ENCODE measurements around the gene CUX1. TPM values are rescaled to one million over a fixed set of nuclear protein-coding genes. Genes with fewer than 3 reads are reported as not detected.
"Not testable (repeated sequence)": the region's sequence is repeated elsewhere in the genome, so short reads cannot be mapped to it uniquely, and the experiment has no call there.

CUX1 gene
- total RNA-seq, 4 donors from 2014 or later, result 56.9 to 124 (median 93.2) TPM

GRCh38 chr7:101882005-101882421, 64.6 kb downstream of the CUX1 start:
- no peak for TF ChIP-seq POLR2A (IDR thresholded peaks at IDR 0.05)
- Histone ChIP-seq H3K27ac (peak overlapping the region; percentile 87 to 90 (median 88)), H3K27me3 (no peaks in the 10 kb centered on the region)

GRCh38 chr7:101882595-101883564, 65.5 kb downstream of the CUX1 start:
- H3K27me3 ChIP-seq, result no peaks in the 10 kb centered on the region
- peaks cover 53 to 82% (median 62%) of the 10 kb centered on the region in 4 donors for H3K4me1 ChIP-seq
- TF ChIP-seq POLR2AphosphoS5 (IDR thresholded peaks at IDR 0.05), result peak; percentile 65 to 78 (median 74)
- TF ChIP-seq POLR2A (IDR thresholded peaks at IDR 0.05), result no peak
- TF ChIP-seq EP300 (IDR thresholded peaks at IDR 0.05; ENCODE audit: low read depth), result peak; percentile 8
- TF ChIP-seq CTCF (IDR thresholded peaks at IDR 0.05), result no peak
- intact Hi-C loops (cut with DNase I; ENCODE audit: low total_unique reads) (loop anchor here (10.0 kb wide), 1 partner anchor 68 kb away; the partner anchor contains the start of gene CUX1), in situ Hi-C loops (cut with MboI; ENCODE audit: low pct_ligation_motif_present in 1 of 4, low pct_unique_long_range_greater_than_20kb in 1 of 4, low sequenced_read_pairs in 3 of 4) (no loop called here)
- 34 to 58% methylated on average over 9 to 18 of the region's 18 CpGs for WGBS, 2 donors (ENCODE audit: low coverage in 1 of 2)
- no peaks in the 10 kb centered on the region for H3K9me3 ChIP-seq
- DNase-seq, result peak; percentile 85
- H3K36me3 ChIP-seq, result no peaks in the 10 kb centered on the region
- no peak overlapping the region for H3K4me3 ChIP-seq
- H3K27ac ChIP-seq, result peak overlapping the region; percentile 87 to 90 (median 88)

More at GRCh38 chr7:101882005-101882421, 64.6 kb downstream of the CUX1 start:
- WGBS, 2 donors (ENCODE audit: low coverage in 1 of 2), result 88 to 100% methylated on average over 1 to 7 of the region's 7 CpGs
- intact Hi-C loops (cut with DNase I; ENCODE audit: low total_unique reads), result loop anchor here (10.0 kb wide), 1 partner anchor 67 kb away; the partner anchor contains the start of gene CUX1
- H3K4me1 ChIP-seq, result peaks cover 54 to 91% (median 68%) of the 10 kb centered on the region in 4 donors
- no peaks in the 10 kb centered on the region for H3K36me3 ChIP-seq
- no peak for DNase-seq
- H3K9me3 ChIP-seq, result no peaks in the 10 kb centered on the region
- no peak overlapping the region for H3K4me3 ChIP-seq
- in situ Hi-C loops (cut with MboI; ENCODE audit: low pct_ligation_motif_present in 1 of 4, low pct_unique_long_range_greater_than_20kb in 1 of 4, low sequenced_read_pairs in 3 of 4), result no loop called here

DNA sequence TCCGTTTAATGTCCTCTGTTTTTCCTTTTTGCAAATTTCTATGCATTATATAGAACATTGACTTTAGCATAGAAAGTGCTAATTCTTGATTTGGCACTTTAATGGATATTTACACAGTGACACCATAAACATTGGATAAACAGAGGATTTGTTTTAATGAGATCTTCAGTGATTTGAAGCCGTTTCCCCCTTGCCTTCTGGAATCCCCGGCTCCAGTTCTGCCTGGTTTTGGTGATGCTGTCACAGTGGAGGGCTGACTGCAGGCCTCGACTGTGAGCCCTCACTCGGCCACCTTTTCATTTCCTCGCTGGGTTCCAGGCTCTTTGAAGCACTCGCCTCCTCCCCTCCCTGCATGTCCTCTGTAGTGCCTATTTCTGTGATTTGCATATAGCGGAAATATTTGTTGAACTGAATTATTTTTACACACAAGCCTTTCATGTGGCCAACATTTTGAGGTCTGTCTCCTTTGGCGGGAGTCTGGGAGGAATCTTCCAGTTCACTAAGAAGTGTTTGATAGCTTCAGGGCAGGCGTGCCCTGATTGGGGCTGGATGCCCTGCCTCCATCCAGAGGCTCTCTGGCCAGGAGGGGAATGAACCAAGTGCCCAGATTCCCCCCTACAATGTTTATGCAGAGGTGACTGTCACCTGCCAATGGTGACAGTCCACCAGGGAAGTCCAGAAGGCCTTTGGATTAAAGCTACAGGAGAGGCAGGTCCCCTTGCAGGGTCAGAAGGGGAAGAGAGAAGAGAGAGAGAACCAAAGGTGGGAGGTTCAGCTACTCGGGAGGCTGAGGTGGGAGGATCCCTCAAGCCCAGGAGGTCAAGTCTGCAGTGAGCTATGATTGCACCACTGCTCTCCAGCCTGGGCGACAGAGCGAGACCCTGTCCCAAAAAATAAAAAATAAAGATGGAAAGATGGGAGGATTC, 67.5 kb downstream of the CUX1 start:
- TF ChIP-seq CTCF (IDR thresholded peaks at IDR 0.05), result no peak
- TF ChIP-seq POLR2AphosphoS5 (IDR thresholded peaks at IDR 0.05), result no peak
- TF ChIP-seq EP300 (IDR thresholded peaks at IDR 0.05; ENCODE audit: low read depth), result no peak
- TF ChIP-seq POLR2A (IDR thresholded peaks at IDR 0.05), result no peak
- no peaks in the 10 kb centered on the region for H3K9me3 ChIP-seq
- H3K4me1 ChIP-seq, result peaks cover 41 to 62% (median 49%) of the 10 kb centered on the region in 4 donors
- 50 to 57% methylated on average over 6 to 13 of the region's 13 CpGs for WGBS, 2 donors (ENCODE audit: low coverage in 1 of 2)
- H3K27ac ChIP-seq, result peak overlapping the region; percentile 87 to 90 (median 88)
- H3K4me3 ChIP-seq, result no peak overlapping the region
- in situ Hi-C loops (cut with MboI; ENCODE audit: low pct_ligation_motif_present in 1 of 4, low pct_unique_long_range_greater_than_20kb in 1 of 4, low sequenced_read_pairs in 3 of 4) (no loop called here), intact Hi-C loops (cut with DNase I; ENCODE audit: low total_unique reads) (loop anchor here (10.0 kb wide), 1 partner anchor 70 kb away; the partner anchor contains the start of gene CUX1)
- no peaks in the 10 kb centered on the region for H3K36me3 ChIP-seq
- no peaks in the 10 kb centered on the region for H3K27me3 ChIP-seq
- no peak for DNase-seq

GRCh38 chr7:101885597-101885955, 68.2 kb downstream of the CUX1 start:
- TF ChIP-seq CTCF (IDR thresholded peaks at IDR 0.05) (no peak), POLR2A (IDR thresholded peaks at IDR 0.05) (no peak), POLR2AphosphoS5 (IDR thresholded peaks at IDR 0.05) (no peak), EP300 (IDR thresholded peaks at IDR 0.05; ENCODE audit: low read depth) (no peak)
- WGBS, 2 donors (ENCODE audit: low coverage in 1 of 2), result 60 to 75% methylated on average over 1 to 12 of the region's 12 CpGs
- no peak for DNase-seq
- in situ Hi-C loops (cut with MboI; ENCODE audit: low pct_ligation_motif_present in 1 of 4, low pct_unique_long_range_greater_than_20kb in 1 of 4, low sequenced_read_pairs in 3 of 4), result no loop called here
- peaks cover 35 to 55% (median 42%) of the 10 kb centered on the region in 4 donors for H3K4me1 ChIP-seq
- peak overlapping the region; percentile 87 to 90 (median 88) for H3K27ac ChIP-seq
- H3K36me3 ChIP-seq, result no peaks in the 10 kb centered on the region
- H3K27me3 ChIP-seq, result no peaks in the 10 kb centered on the region
- no peaks in the 10 kb centered on the region for H3K9me3 ChIP-seq
- H3K4me3 ChIP-seq, result no peak overlapping the region
- intact Hi-C loops (cut with DNase I; ENCODE audit: low total_unique reads), result loop anchor here (10.0 kb wide), 1 partner anchor 71 kb away; the partner anchor contains the start of gene CUX1

DNA sequence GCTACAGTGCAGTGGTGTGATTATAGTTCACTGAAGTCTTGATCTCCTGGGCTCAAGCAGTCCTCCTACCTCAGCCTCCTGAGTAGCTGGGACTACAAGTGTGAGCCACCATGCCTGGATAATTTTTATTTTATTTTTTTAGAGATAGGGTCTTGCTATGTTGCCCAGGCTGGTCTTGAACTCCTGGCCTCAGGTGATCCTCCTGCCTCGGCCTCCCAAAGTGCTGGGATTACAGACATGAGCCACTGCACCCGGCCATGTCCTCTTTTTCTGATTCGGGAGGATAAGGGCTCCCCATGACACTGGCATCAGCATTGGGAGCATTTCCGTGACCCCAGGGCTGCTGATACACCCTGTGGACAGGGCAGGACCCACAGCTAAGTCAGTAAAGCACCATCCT, 69.9 kb downstream of the CUX1 start:
- H3K27me3 ChIP-seq; H3K4me3 ChIP-seq; H3K27ac ChIP-seq; DNase-seq; H3K9me3 ChIP-seq; H3K36me3 ChIP-seq; in situ Hi-C loops (cut with MboI; ENCODE audit: low pct_ligation_motif_present in 1 of 4, low pct_unique_long_range_greater_than_20kb in 1 of 4, low sequenced_read_pairs in 3 of 4): not testable (repeated sequence)
- WGBS, 2 donors (ENCODE audit: low coverage in 1 of 2), result 67 to 96% methylated on average over 1 to 4 of the region's 4 CpGs
- intact Hi-C loops (cut with DNase I; ENCODE audit: low total_unique reads), result loop anchor here (10.0 kb wide), 1 partner anchor 73 kb away; the partner anchor contains the start of gene CUX1
- peaks cover 18 to 42% (median 26%) of the 10 kb centered on the region in 4 donors for H3K4me1 ChIP-seq

DNA sequence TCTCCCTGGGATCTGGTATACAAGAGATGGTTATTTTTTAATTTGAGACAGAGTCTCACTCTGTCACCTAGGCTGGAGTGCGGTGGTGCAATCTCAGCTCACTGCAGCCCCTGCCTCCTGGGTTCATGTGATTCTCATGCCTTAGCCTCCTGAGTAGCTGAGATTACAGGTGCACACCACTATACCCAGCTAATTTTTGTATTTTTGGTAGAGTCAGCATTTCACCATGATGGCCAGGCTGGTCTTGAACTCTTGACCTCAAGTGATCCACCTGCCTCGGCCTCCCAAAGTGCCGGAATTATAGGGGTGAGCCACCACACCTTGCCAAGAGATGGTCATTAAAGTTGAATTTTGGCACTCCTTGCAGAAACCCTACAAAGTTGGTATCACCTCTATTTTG, 71.1 kb downstream of the CUX1 start:
- peaks cover 13 to 38% (median 17%) of the 10 kb centered on the region in 4 donors for H3K4me1 ChIP-seq
- H3K4me3 ChIP-seq; in situ Hi-C loops (cut with MboI; ENCODE audit: low pct_ligation_motif_present in 1 of 4, low pct_unique_long_range_greater_than_20kb in 1 of 4, low sequenced_read_pairs in 3 of 4); H3K27ac ChIP-seq; H3K27me3 ChIP-seq; DNase-seq; H3K9me3 ChIP-seq; H3K36me3 ChIP-seq: not testable (repeated sequence)
- WGBS, 2 donors (ENCODE audit: low coverage in 1 of 2), result 70 to 86% methylated on average over 2 to 3 of the region's 3 CpGs
- intact Hi-C loops (cut with DNase I; ENCODE audit: low total_unique reads), result loop anchor here (10.0 kb wide), 1 partner anchor 74 kb away; the partner anchor contains the start of gene CUX1
